T-helper 2 cell treated with Interferon-gamma antibody and Interleukin-4, amounts not matched to agents 100 ng/mL and 5 ng/mL, for 36 hours (primary cell): ENCODE results near the gene NFE2L2. TPM values are rescaled to one million over a fixed set of nuclear protein-coding genes. Genes with fewer than 3 reads are reported as not detected.
"Not testable (repeated sequence)": the region's sequence is repeated elsewhere in the genome, so short reads cannot be mapped to it uniquely, and the experiment has no call there.

Experiments used
- intact Hi-C: fragments of 100-400 bp; cut with micrococcal nuclease; formaldehyde crosslinking; loops from one replicate; pipeline ENCODE4 v1.15.1; 2023
- total RNA-seq: library from RNA; stranded (reverse); gene quantifications from 2 replicates; pipeline ENCODE4 v1.2.3, GENCODE V29; 2022

Gene NFE2L2
- total RNA-seq, 1 donor from 2014 or later = 67.4 TPM

DNA sequence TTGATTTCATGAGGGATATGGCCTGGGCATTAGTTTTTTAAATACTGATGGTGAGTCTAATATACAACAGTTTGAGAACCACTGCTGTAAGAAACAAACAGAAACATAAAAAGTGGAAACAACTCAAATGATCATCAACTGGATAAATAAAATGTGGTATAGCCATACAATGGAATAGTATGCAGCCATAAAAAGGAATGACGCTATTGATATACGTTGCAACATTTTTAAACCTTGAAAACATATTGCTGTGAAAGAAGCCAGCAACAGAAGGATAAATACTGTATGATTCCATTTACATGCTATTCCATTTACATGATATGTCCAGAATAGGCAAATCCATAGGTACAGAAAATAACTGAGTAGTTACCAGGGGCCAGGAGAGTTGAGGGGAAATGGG is 6.5 kb downstream of the NFE2L2 start:
- intact Hi-C loops = no loop called here

GRCh38 chr2:177257471-177257870 is 7.1 kb downstream of the NFE2L2 start:
- intact Hi-C loops = no loop called here

GRCh38 chr2:177256695-177257094 is 7.8 kb downstream of the NFE2L2 start:
- intact Hi-C loops = no loop called here

DNA sequence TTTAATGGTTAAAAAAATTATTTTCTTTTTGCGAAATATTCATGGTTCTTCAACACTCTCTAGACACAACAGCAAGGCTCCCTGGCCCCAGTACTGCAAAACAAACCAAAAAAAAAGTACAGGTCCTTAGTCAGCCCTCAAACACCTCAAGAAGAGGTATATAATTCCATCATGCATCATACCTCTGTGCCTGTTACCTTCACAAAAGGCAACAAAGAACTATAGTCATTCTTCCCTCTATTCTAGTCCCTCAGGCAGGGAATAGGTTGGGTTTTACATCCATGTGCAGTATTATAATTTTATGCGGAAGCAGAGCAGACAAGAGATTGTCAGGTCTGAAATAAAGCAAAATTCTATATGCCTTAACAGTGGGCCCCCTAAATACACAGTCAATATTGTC is 8.5 kb downstream of the NFE2L2 start:
- intact Hi-C loops = no loop called here

- intact Hi-C loops = no loop called here
These were observed 9.3 kb downstream of the NFE2L2 start for GRCh38 chr2:177255227-177255601.

DNA sequence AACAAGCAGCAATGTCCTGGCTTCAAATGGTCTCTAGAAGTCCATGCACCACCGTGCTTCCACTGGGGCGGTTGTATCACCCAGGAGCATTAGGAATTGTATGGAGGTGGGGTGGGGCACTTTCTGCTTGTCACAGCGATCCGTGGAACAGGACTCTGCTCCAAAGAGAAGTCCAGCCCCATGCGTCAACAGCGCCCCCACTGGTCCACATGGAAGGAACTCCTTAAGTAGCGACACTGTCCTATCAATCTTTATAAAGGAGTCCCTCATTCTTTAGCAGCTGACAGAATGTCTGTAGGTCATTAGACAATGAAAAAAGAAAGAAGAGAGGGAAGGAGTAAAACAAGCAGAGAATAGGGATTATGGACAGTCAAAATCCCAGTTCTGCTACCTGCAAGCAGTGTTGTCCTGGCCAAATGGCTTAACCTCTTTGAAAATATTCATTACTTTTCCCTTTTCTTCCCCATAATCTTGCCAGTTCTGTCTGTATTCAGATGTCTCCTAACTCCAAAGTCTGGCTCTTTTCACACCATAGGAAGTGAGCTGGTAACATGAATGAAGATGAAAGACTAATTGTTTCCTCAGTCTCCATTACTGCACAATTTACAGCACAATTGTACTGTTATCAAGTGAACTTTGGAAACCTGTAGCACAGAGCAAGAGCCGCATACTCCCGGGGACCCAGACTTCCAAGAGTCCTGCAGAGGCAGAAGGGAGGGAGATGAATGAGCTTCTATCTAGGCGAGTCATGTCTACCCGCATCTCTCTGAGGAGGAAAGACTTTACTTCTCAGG is 9.9 kb downstream of the NFE2L2 start:
- intact Hi-C loops = loop anchor here (5.0 kb wide), 1 partner anchor 38 kb away; no protein-coding TSS in a partner anchor

DNA sequence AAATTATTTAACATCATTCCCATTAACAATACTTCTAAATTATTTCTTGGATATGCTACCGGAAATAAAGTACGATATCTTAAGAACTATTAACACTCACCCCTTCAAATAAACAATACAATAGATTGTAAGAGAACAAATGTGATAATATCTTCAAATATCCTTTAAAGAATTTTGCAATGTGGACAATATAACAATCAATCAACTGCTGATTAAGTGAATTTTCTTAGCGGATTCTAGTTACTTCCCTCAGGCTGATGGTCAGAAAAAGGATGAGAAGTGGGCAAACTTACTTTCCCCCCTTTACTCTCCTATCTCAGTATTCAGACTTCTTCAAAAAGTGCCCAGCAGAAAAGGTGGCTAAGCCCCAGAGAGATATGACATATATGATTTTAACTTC is 10.8 kb downstream of the NFE2L2 start:
- intact Hi-C loops = loop anchor here (5.0 kb wide), 1 partner anchor 39 kb away; no protein-coding TSS in a partner anchor

GRCh38 chr2:177252808-177253531 is 11.6 kb downstream of the NFE2L2 start:
- intact Hi-C loops = loop anchor here (1.0 to 5.0 kb wide), 3 partner anchors 10 to 39 kb away; no protein-coding TSS in a partner anchor

GRCh38 chr2:177251165-177251542 is 13.4 kb downstream of the NFE2L2 start:
- intact Hi-C loops = loop anchor here (5.0 kb wide), 1 partner anchor 41 kb away; no protein-coding TSS in a partner anchor

- intact Hi-C loops = loop anchor here (5.0 kb wide), 1 partner anchor 42 kb away; no protein-coding TSS in a partner anchor
These were observed 14.1 kb downstream of the NFE2L2 start for GRCh38 chr2:177250461-177250860.

DNA sequence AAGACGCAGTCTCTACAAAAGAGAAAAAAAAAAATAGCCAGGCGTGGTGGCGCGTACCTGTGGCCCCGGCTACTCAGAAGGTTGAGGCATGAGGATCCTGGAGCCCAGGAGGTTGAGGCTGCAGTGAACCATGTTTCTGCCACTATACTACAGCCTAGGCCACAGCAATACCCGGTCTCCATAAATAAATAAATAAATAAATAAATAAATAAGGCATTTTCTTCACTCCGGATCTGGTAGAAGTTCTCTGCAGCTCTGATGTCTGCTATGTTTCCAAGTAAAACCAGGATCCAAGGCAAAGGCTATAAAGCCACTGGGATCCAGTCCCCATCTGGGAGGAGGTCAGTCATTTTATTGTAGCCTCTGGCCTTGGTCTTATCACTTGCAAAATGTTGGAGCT is 15.5 kb downstream of the NFE2L2 start:
- intact Hi-C loops = no loop called here

DNA sequence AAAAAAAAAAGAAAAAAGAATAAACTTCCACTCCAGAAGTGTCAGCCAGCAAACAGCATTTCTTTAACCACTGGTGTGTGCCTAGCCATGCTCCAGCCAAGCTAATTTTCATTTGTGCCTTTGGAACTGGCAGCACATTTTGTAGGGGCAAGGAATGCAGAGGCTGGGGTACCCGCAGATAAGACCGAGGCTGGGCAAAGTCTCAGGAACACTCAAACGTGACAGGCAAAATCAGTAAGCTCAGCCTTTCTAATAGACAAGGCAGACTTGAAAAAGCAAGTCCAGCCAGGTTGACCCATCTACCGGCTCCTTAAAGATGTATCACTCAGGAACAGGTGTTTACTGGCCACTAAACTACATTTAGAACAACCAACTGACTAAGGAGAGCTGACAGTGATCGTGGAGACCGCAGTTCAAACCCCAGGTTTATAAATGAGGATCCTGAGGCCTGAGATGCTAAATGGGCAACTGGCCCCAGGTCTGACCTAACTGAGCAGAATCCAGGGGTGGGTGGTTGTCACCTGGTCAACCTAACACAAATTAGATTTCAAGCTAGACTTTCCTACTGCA is 16.7 kb downstream of the NFE2L2 start:
- intact Hi-C loops = no loop called here

- intact Hi-C loops = not testable (repeated sequence)
These were observed 17.9 kb downstream of the NFE2L2 start for GRCh38 chr2:177246523-177247030.

DNA sequence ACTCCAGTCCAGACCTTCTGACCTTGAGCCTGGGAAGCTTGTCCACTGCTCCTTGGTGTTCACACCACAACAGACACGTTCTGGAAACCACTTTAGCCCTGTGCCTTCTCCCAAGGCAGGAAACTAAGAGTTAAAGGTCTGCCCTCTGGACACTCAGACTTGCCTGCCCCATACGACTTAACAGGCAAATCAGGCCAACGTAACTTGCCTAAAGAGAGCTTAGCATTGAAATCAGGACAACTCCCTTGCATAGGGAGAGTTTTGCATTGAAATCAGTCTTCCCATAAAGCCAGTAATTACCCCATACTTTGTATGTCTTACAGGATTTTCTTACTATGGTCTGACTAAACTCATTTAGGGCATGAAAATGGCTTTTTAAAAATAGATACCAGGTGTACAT is 18.5 kb downstream of the NFE2L2 start:
- intact Hi-C loops = no loop called here

DNA sequence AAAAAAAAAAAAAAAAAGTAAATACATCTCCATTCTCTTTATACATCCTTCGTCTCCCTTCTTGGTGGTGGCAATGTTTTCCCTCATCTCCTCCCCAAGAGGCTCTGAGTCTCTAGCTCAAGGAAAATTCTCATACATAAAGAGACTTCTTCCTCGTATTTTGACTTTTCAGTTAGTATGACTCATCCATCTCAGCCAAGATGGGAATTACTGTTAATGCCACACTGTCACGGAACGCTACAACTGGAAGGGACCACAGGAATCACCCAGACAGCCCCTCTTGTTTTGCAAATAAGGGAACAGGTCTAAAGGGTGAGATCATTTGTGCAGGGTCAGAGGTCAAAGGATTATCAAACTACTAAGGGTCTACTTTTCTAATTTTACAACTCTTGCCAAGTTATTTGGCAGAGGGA is 19.5 kb downstream of the NFE2L2 start:
- intact Hi-C loops = no loop called here

GRCh38 chr2:177244244-177244771 is 20.2 kb downstream of the NFE2L2 start:
- intact Hi-C loops = no loop called here

GRCh38 chr2:177243476-177243875 is 21.1 kb downstream of the NFE2L2 start:
- intact Hi-C loops = no loop called here

DNA sequence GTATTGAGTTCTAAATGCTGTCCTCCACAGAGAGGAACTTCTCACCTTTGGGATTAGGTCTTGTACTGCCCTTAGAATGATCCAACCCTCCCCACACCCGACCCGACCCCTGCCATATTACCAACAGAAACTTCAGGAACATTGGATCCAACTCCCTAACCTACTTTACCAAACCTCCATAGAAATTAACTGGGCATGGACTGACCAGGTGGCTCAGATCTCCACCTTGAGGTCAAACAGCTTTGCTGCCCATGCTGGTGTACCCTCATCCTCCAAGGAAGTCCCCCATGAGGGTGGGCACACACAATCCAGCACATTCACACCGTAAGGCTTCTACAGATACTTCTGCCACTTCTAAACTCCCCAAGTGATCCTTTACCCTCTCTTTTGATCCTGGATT is 21.5 kb downstream of the NFE2L2 start:
- intact Hi-C loops = no loop called here

GRCh38 chr2:177242121-177242987 is 22.2 kb downstream of the NFE2L2 start:
- intact Hi-C loops = loop anchor here (1.0 kb wide), 1 partner anchor 10 kb away; no protein-coding TSS in a partner anchor

DNA sequence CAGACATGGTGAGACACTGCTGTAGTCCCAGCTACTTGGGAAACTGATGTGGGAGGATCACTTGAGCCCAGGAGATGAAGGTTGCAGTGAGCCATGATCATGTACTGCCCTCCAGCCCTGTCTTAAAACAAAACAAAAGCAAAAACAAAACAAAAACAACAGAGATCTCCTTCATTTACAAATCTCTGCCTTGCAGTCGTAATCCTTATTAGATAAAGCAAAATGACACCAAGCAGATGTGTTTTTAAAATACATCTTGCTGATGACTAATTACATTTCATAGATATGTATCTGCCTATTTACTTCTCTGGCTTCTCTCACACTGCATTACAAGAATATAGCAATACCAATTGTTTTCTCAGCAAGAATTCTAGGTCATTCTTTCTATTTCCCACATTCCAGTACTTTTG is 22.8 kb downstream of the NFE2L2 start:
- intact Hi-C loops = loop anchor here (1.0 to 2.0 kb wide), 2 partner anchors 11 to 29 kb away; partner anchors contain the start of gene HNRNPA3
